Measurements from ENCODE around the gene PRIMPOL.

- no peak for TF ChIP-seq POLR2A (IDR thresholded peaks at IDR 0.05)
- TF ChIP-seq CTCF (IDR thresholded peaks at IDR 0.05): no peak
Measured at GRCh38 chr4:184641022-184641421, 8.5 kb upstream of the PRIMPOL start.
